NCI-H2171 (cell line): ENCODE measurements around the gene PTPRN.
A peak's percentile ranks its signal among the peaks of the same experiment; 100 is the strongest.

Experiments used
- DNase-seq: peaks from one replicate; lab custom pipeline; 2025; lab: John Stamatoyannopoulos, UW

The PTPRN gene

DNA sequence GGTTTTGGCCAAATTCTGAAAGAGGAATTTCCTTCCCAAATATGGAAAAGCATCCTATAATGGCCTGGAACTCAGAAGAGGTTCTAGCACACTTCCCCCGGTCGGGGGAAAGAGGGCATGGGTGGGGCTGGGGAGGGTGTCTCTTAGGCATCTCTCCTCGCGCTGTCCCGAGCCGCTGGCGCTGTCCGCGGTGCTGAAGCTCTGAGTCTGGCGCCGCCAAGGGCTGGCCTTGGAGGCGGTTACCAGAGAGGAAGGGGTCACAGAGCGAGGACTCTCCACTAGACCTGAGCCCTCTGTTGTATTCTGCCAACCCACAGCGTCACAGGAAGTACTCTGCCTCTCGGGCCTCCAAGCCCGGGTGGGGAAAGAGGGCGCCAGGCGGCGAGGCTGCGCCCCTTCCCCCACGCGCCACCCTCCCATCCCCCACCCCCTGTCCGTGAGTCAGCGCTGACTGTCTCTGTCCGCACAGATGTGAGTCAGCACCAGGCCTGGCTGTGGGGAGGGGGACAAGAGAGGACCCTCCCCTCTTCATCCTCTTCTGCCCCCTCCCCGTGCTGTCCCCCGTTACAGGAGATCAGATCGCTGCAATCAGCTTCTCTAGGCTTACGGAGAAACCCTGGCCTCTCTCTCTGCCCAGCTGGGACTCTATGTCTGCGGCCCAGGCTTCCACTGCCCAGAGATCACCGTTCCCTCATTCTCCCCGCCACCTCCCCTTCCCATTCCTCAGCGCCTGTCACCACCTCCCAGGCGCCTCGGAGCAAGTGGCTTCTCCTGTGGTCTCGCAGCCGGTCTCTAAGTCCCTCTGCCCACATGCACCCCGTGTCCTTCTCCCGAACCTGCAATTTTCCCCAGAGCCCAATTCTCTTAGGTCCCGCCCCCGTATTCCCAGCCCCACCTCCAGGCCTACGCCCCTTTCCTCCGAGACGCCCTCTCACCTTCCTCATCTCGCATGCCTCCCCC lies 779 bp downstream of the PTPRN start:
- DNase-seq, result no peak

DNA sequence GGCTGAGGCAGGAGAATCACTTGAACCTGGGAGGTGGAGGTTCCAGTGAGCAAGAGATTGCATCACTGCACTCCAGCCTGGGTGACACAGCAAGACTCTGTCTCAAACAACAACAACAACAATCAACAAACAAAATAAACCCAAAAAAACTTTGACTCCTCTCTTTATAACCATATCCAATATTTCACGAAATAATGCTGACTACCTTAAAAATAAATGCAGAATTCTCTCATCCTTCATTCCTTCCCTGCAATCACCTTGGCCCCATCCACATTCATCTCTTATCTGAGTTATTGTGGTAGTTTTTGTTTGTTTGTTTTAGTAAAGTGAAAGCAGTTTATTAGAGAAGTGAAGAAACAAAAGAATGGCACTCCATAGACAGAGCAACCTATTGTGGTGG lies 3.2 kb downstream of the PTPRN start:
- no peak for DNase-seq

DNA sequence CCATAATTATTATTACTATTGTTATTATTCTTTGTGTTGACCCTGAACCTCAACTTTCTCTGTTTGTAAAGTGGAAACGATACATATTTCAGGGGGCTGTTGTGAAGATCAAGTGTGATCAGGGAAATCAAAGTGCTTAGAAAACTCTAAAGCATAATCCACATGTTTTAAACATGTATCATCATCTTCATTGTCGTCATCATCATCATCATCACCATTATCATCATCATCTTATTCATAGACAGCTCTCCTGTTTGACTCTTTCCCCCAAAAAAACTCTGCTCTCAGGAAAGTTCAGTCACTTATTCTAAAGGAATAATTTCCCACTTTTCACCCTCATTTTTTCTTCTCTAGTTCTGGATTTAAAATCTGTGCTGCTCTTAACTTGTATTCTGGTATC lies 5.0 kb downstream of the PTPRN start:
- no peak for DNase-seq

DNA sequence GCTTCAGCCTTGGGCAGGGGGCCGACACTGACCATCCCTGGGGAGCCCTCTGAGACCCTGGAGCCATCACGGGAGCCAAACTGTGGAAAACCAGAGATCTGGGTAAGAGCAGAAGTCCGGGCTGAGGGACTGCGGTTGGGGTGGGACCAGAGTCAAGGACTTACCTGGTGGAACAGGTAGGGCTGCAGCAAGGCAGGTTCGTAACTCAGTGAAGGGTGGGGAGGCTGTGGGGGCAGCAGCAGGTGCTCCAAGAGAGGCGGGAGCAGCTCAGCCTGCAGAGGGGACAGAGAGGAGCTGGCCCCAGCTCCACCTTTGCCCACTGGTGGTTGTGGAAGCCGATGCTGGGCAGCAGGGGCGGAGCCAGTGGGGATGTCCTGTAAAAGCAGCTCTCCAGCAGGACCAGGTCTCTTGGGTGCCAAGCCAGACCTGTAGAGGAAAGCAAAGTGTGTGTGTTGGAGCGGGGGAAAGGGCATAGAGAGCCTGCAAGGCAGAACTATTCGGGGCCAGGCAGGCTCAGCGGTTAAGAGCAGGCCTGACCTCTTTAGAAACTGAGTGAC lies 6.7 kb downstream of the PTPRN start:
- no peak for DNase-seq

DNA sequence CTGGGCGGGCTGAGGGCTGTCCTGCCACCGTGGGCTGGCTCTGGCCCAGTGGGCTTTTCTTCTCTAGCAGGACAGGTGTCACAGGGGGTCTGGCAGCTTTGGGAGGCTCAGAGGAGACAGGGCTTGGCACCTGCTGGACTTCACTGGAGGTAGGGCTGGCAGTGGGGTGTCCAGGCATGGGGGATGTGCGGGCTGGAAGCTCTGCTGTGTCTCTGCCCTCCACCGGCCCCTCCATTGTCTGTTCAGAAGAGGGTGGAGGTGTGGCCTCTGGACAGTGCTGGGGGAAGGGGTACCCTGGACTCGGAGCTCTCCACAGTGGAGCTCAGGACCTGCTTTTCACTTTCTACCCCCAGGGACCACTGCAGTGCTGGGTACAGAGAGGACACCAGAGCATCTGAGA lies 9.2 kb downstream of the PTPRN start:
- no peak for DNase-seq

DNA sequence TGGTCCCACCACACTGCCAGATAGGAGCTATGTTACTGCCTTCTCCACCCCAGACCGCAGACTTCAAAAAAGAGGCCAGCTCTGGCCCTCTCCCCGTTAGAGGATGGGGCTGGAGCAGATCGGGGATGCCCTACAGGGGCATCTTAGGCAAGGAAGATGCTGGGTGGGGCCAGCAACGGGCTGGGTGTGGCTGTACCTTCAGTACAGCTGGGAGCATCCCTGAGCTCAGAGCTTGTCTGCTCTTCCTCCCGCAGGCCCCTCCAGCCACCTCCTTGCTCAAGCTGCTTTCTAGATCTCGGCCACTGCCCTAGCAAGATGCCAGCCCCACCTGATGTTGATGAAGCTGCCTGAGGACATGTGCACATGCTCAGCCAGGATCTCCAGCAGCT lies 9.8 kb downstream of the PTPRN start:
- no peak for DNase-seq

DNA sequence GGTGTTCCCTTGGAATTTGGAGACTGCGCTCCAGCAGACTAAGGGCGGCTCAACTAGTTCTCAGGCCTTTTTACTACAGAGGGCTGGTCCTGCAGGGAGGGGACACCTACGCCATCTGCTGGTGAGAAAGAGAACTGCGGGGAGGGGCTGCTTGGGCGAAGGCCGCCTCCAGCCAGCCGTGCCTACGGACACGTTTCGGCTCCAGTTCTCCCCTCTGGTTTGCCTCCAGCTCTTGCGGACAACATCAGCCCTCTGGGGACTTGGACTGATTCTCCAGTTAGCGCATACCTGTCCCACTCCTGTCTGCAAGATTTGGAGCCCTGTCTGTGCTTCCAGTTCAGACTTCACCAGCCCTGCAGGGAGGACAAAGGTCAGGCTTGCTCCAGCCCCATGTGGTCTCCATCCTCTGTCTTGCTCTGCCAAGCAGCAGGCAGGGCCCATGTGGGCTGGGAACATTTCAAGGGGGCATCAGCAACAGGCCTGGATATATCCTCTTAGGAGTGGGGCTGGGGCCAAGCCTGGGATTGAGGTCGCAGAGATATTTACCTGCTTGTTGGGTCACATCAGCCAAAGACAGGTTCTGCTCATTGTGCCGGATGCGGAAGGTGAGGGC lies 10.3 kb downstream of the PTPRN start:
- no peak for DNase-seq

DNA sequence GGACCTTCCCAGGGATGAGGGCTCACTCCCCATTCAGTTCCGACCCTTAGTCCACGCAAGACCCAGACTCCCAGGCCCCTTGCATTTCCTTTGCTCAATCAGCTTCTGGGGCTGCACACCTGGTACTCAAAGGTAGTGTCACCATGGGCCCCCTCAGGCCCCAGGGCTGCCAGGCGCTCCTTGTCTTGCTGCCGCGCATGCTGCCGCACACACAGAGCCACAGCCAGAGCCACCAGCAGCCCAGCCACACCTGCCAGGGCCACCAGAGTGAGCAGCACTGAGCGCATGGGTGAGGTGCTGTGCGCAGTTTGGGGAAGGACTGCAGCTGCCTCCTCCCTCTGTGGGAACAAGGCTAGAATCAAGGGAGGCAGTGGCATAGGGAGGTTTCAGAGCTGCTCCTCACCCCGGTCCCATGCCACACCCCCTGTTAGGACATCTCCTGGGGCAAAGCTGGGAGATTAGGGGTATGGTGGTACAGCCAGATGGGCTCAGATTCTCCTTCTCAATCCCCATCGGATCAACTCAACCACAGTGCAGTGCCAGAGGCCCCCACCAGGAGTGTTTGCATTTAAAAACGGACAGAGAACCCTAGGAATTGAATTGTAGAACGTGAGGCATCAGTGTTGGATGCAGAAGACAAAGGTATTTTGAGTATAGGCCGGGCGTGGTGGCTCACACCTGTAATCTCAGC lies 11.3 kb downstream of the PTPRN start:
- no peak for DNase-seq

DNA sequence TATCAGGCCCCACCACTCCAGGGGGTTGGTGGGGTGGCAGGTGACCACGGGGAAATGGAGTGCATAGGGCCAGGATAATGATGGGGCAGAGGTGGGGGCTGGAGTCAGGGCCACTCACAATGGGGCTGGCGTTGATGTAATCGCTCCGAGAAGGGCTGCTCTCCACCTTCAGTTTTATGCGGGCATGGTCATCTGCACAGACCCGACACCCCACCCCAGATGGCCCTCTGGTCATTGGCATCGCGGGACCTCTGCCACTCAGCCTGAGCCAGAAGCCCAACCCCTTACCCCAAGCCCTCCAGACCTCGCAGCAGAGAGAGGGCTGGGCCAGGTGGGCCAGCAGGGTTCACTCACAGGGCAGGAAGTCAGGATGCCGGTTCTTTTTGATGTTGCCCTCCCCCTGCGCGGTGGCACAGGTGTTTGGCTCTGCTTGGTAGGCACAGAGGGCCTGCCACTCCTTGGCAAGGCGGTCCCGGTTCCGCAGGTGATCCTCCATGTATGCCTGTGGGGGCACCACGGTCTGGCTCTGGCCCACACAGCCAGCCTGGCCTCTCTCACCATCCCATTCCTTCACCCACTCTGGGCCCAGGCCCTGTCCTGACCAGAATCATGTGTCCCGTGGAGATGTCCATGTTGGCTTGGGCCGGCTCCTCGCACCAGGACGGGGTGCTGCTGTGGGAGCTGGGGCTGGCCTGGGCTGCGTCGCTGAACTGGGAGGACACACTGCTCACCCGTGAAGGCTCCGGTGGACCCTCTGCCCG lies 12.4 kb downstream of the PTPRN start:
- no peak for DNase-seq

DNA sequence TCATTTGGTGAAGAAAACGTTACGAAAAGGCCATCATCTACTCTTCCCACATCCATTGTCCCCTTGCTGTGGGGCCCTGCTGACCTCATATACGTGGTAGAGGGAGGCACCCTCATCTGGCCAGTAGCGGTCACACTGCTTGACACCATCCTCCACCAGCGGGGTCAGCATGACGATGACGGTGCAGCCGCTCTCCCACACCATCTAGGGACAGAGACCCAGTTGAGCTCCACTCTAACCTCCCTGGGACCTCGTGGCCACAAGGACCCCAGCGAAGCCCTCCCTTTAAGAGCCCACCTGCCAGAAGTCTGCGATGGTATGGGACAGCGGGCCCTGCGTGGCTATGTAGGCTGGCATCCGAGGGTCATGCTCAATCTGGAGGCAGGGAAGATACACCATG lies 13.1 kb downstream of the PTPRN start:
- DNase-seq, result no peak

DNA sequence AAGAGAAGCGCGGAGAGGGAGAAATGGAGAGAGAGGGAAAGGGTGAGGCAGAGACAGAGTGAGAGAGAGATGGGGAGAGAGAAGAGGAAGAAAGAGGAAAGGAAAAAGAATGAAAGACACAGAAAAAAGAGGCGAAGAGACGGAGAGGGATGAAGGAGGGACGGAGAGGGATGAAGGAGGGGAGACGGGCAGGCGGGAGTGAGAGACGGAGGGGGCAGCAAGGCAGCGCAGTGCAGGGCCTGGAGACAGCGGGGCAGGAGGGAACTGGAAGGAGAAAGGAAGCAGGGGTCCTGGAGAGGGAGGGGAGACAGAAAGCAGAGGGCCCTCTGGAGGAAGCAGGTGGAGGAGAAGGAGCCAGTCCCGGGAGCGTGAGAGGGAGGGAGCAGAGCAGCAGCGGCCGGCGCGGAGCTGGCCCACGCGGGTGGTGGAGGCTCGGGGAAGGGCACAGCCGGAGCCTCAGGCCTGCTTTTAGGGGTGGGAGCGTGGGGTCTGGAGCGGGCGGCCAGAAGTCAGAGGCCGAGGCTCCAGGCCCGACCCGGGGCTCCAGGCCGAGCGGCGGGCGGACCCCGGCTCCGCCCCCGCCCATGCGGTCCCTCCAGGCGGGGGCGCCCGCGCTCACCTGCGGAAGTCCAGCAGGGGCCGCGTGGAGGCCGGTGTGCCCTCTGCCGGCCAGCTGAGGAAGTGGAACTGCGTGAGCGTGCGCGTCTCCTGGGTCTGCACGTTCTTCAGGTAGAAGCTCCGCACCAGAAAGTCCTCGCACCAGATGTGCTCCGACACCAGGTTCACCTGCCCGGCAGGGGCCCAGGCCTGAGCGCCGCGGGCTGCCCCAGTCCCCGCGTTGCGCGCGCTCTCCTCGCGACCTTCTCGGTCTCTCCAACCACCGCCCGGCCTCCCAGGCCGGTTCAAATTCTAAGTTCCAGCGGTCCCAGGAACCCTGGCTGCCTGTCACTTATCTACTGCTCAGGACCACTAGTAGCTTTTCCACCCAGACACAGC lies 14.5 kb downstream of the PTPRN start:
- peak; percentile 69 for DNase-seq

DNA sequence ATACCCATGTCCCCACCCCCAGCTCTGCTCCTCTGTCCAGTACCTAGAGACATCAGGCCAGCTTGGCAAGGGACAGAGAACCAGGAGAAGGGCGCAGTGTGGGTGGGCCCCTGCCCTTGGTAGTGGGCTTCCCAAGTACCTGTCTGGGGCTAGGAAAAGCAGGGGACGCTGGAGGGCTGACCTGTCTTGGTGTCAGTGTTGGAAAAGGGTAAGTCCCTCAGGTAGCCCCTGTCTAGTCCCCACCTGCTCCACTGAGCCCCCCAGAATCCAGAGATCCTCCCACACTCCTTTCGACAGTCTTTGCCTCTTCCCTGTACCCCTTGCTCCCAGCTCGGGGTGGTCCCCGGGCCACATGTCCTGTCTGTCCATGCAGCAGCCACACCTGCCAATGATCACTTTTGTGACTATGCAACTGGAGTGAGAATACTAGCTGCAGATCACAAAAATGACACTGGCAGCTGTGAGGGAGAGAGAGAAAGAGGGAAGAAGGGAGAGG lies 15.4 kb downstream of the PTPRN start:
- no peak for DNase-seq

DNA sequence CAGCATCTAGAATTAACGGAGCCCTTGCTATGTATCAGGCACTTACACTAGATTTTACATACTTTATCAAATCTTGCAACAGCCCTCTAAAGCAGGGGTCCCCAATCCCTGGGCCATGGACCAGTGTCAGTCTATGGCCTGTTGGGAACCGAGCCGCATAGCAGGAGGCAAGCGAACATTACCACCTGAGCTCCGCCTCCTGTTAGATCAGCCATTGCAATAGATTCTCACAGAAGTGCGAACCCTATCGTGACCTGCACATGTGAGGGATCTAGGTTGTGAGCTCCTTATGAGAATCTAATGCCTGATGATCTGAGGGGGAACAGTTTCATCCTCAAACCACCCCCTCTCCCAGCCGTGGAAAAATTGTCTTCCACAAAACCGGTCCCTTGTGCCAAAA lies 16.6 kb downstream of the PTPRN start:
- DNase-seq, result no peak

DNA sequence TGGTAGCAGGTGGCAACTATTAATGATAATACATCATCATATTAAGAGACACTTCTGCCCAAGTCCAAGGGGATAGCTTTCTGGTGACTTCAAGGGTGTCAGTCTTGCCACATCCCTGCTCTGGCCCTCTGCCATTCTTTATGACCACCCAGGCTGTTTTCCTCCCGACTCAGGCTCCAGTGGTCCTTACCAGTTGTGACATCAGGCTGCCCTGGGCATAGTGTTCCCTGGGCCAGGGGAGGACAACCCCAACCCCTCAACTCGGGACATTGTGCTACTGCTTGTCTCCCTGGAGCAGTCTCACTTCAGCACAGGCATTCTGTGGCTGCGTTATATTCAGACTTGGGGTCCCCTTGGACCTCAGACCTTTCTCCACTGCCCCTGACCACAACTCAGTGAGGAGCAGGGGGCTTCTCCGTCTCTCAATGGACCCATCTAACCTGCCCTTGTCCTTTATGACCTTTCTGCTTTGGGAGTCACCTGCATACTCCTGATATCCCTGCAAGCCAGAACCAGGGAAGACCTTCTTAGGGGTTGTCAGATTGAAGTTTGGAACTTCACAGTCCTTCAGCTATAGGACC lies 17.2 kb downstream of the PTPRN start:
- no peak for DNase-seq

DNA sequence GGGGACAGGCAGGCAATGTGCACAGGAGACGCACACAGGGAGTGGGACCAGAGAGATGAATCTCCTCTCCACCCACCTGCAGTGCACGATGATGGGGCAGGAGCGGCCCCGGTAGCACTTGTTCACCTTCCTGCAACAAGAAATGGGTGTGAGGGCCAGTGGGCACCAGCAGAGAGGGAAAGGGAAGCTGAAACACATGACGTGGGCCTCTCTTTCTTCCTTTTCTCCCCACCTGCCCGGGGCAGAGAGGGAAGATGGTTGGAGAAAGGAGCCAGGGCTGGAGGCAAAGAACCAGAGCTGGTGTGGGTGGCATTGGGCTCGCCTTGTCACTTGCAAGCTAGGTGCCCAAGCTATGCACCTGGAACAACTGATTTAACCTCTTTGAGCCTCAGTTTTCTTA lies 17.8 kb downstream of the PTPRN start:
- no peak for DNase-seq

DNA sequence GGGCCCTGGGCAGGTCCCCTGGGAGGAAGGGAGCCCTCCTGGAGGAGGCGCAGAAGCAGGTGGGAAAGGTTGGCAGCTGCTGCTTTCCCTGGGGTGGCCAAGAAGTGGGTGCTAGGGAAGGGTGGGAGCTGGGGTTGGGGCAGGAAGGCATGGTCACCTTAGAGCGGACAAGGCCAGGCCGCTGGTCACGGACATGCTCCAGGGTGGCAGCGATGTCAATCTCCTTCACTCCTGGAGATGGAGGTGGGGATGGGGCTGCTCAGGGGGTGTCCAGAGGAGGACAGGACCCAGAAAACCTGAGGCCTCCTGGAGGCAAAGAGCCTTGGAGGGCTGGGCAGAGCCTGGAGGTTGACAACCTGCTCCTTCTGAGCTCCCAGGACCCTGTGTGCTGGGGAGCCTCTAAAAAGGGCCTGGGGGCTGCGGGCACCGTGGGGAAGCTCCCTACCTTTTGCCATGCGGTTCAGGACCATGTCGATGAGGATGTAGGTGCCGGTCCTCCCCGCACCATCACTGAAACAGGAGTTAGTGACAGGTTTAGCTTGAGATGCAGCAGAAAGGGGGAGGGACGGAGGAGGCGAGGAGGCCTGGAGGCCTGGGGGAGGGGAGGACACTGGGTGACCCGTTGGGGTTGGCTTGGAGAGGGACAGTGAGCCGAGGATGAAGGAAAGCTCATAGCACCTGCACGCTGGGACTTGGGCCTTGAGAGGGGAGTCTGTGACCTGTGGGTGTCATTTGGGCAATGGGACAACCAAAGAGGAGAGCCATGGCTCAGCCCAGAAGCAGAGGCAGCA lies 18.6 kb downstream of the PTPRN start:
- no peak for DNase-seq

DNA sequence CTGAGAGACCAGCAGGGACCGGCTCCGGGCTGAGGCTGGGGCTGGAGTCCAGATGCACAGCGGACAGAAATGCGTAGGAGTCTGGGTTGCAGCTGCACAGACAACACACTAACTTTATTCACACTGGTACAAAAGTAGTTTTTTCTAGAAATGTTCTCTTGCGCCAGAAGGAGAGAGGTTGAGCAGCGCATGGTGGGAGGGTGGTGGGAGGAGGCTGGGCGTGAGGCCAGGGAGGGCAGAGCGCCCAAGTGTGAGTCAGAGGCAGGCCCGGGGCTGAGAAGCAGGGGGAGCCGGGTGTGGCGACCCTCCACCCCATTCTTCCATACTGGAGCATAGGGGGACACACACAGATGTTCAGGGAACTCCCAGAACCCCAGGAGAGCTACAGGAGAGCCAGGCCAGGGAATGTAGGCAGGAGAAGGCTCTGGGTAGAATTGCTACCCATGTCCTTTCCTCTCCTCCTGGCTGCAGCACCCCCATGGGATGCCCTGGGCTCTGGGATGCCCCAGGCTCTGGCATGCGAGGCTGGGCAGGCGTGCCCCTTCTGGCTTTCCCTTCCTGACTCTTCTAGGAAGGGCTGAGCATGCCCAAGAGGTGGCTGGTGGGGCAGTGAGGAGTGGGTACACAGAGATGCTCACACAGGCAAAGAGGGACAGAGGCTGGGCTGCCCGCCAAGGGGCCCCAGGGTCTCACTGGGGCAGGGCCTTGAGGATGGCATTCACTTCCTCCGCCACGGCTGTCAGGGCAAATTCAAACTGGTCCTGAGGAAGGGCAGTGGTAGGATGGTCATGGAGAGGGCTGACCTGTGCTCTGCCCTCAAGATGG lies 19.5 kb downstream of the PTPRN start:
- no peak for DNase-seq

DNA sequence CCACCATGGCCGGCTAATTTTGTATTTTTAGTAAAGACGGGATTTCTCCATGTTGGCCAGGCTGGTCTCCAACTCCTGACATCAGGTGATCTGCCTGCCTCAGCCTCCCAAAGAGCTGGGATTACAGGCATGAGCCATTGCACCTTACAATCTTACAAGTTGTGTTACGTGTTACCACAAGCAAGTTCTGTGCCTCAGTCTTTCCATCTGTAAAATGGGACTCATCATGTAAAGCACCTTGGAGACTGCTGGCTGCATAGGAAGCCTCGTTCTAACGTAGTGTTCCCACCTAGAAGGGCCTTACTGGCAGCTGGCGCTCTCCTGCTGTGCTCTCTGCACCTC lies 20.0 kb downstream of the PTPRN start:
- no peak for DNase-seq
